H1 (cell line): ENCODE measurements around the gene UQCR10. TPM values are rescaled to one million over a fixed set of nuclear protein-coding genes. Genes with fewer than 3 reads are reported as not detected.

Experiments used
- CTCF ChIA-PET: fragments of 300-600 bp; sonication (Branson Sonifier 250); formaldehyde crosslinking; loops from one replicate; lab custom pipeline; 2021; ENCODE audit not compliant: partially characterized antibody; lab: Charles Lee
- POLR2A ChIA-PET: fragments of 300-600 bp; sonication (Branson Sonifier 250); formaldehyde crosslinking; loops from one replicate; lab custom pipeline; 2021; ENCODE audit warnings: inconsistent platforms; ENCODE audit not compliant: partially characterized antibody; lab: Charles Lee
- DNase-seq, 2 experiments: peaks; one replicate each; pipeline versions ENCODE4 v3.0.0 to v3.0.0-alpha.2; 2010 to 2022; ENCODE audit warnings: low spot score in 2 of 2, low read depth in 1 of 2, mixed read lengths in 1 of 2
- FAIRE-seq: peaks from 2 replicates; lab custom pipeline; 2011; peaks lifted over from hg19 to GRCh38; lab: Jason Lieb, UNC
- H2AFZ ChIP-seq: 2 replicates; pipeline ENCODE4 v1.8.1; 2012; ENCODE audit warnings: low read length, inconsistent platforms
- H2AK5ac ChIP-seq: 2 replicates; pipeline ENCODE4 v1.6.1; 2013; ENCODE audit warnings: low read depth, low read length
- H2BK120ac ChIP-seq: replicated peaks from 2 replicates; pipeline ENCODE3; 2013; ENCODE audit warnings: low read depth, low read length, inconsistent platforms
- H2BK12ac ChIP-seq: 2 replicates; pipeline ENCODE4 v1.6.1; 2013; ENCODE audit warnings: low read depth, low read length
- H2BK15ac ChIP-seq: 2 replicates; pipeline ENCODE4 v1.6.1; 2013; ENCODE audit warnings: low read length
- H2BK20ac ChIP-seq: 2 replicates; pipeline ENCODE4 v1.6.1; 2013; ENCODE audit warnings: low read length
- H2BK5ac ChIP-seq: 2 replicates; pipeline ENCODE4 v1.6.1; 2013; ENCODE audit warnings: low read depth, low read length
- H3K14ac ChIP-seq: 2 replicates; pipeline ENCODE4 v1.6.1; 2013; ENCODE audit warnings: inconsistent platforms; ENCODE audit not compliant: insufficient read length
- H3K18ac ChIP-seq: 2 replicates; pipeline ENCODE4 v1.6.1; 2013; ENCODE audit warnings: low read length; ENCODE audit errors: extremely low read depth
- H3K23ac ChIP-seq: 2 replicates; pipeline ENCODE4 v1.6.1; 2013; ENCODE audit warnings: inconsistent platforms; ENCODE audit not compliant: insufficient read length
- H3K23me2 ChIP-seq: 2 replicates; pipeline ENCODE4 v1.6.1; 2013; ENCODE audit warnings: low read depth, low read length
- H3K27ac ChIP-seq: 2 replicates; pipeline ENCODE4 v1.6.1; 2011; ENCODE audit warnings: low read depth, low read length, inconsistent platforms
- H3K27me3 ChIP-seq, 4 experiments: replicated peaks in 1 of 4; 1 replicate in 1 of 4; 2 replicates in 3 of 4; pipeline versions ENCODE4 v1.6.1 to v1.8.1; 2011 to 2013; ENCODE audit warnings: low read length in 3 of 4, mild to moderate bottlenecking in 3 of 4, inconsistent platforms in 2 of 4, mixed read lengths in 2 of 4, moderate library complexity in 1 of 4; ENCODE audit not compliant: control insufficient read depth in 3 of 4, insufficient read depth in 3 of 4; ENCODE audit errors: extremely low read depth in 1 of 4
- H3K36me3 ChIP-seq, 4 experiments: 2 replicates each; pipeline versions ENCODE4 v1.6.1 to v1.8.1; 2011 to 2013; ENCODE audit warnings: mild to moderate bottlenecking in 4 of 4, low read length in 3 of 4, moderate library complexity in 2 of 4, control low read depth in 1 of 4, inconsistent platforms in 1 of 4; ENCODE audit not compliant: insufficient read depth in 4 of 4, control insufficient read depth in 2 of 4
- H3K4ac ChIP-seq: replicated peaks from 2 replicates; pipeline ENCODE3; 2013; ENCODE audit warnings: low read length, low read depth, mixed read lengths, inconsistent platforms; ENCODE audit not compliant: insufficient read length
- H3K4me1 ChIP-seq, 4 experiments: replicated peaks in 1 of 4; 1 replicate in 1 of 4; 2 replicates in 3 of 4; pipeline versions ENCODE4 v1.6.1 to v1.8.1; 2011 to 2013; ENCODE audit warnings: low read length in 3 of 4, inconsistent platforms in 2 of 4, mixed read lengths in 1 of 4; ENCODE audit not compliant: insufficient read depth in 4 of 4, control insufficient read depth in 3 of 4
- H3K4me2 ChIP-seq, 2 experiments: 2 replicates each; pipeline versions ENCODE4 v1.6.1 to v1.8.1; 2011 to 2013; ENCODE audit warnings: low read depth in 2 of 2, low read length in 2 of 2, control low read depth in 1 of 2, inconsistent platforms in 1 of 2, mild to moderate bottlenecking in 1 of 2; ENCODE audit not compliant: insufficient read depth in 1 of 2
- H3K4me3 ChIP-seq, 4 experiments: fragments of 200-600, 300-600 bp in 1 of 4; sonication (generic), shearing (Covaris generic), sonication (Bioruptor Twin) in 1 of 4; 2 replicates each; pipeline versions ENCODE4 v1.5.1 to v1.8.1; 2011 to 2016; ENCODE audit warnings: low read length in 4 of 4, low read depth in 3 of 4, control low read depth in 2 of 4, inconsistent platforms in 2 of 4, mild to moderate bottlenecking in 2 of 4, mixed read lengths in 1 of 4, moderate library complexity in 1 of 4; ENCODE audit not compliant: insufficient read depth in 2 of 4; ENCODE audit errors: extremely low read depth in 1 of 4
- H3K56ac ChIP-seq: replicated peaks from 2 replicates; pipeline ENCODE3; 2013; ENCODE audit warnings: low read depth, mild to moderate bottlenecking, mixed read lengths, low read length, inconsistent platforms; ENCODE audit not compliant: insufficient read length
- H3K79me1 ChIP-seq: 2 replicates; pipeline ENCODE4 v1.6.1; 2013; ENCODE audit warnings: low read depth, low read length, control low read depth
- H3K79me2 ChIP-seq, 2 experiments: 2 replicates each; pipeline versions ENCODE4 v1.6.1 to v1.8.1; 2012 to 2013; ENCODE audit warnings: low read length in 2 of 2, mild to moderate bottlenecking in 2 of 2, inconsistent platforms in 1 of 2; ENCODE audit not compliant: insufficient read depth in 2 of 2, control insufficient read depth in 1 of 2
- H3K9ac ChIP-seq, 4 experiments: replicated peaks in 1 of 4; 1 replicate in 1 of 4; 2 replicates in 3 of 4; pipeline versions ENCODE4 v1.6.1 to v1.8.1; 2011 to 2013; ENCODE audit warnings: low read depth in 3 of 4, low read length in 3 of 4, control low read depth in 2 of 4, mild to moderate bottlenecking in 2 of 4, moderate library complexity in 2 of 4, inconsistent platforms in 1 of 4; ENCODE audit errors: extremely low read depth in 1 of 4
- H3K9me3 ChIP-seq, 2 experiments: 2 replicates each; pipeline versions ENCODE4 v1.6.1 to v1.8.1; 2012 to 2013; ENCODE audit warnings: mild to moderate bottlenecking in 2 of 2, moderate library complexity in 2 of 2, control low read depth in 1 of 2, inconsistent platforms in 1 of 2, low read depth in 1 of 2, low read length in 1 of 2, mixed read lengths in 1 of 2; ENCODE audit not compliant: insufficient read depth in 2 of 2
- H4K20me1 ChIP-seq, 2 experiments: replicated peaks in 1 of 2; 2 replicates each; pipeline versions ENCODE3 to v1.8.1; 2011 to 2013; ENCODE audit warnings: inconsistent platforms in 2 of 2, low read length in 2 of 2, mild to moderate bottlenecking in 1 of 2; ENCODE audit not compliant: insufficient read depth in 2 of 2, control insufficient read depth in 1 of 2
- H4K5ac ChIP-seq: 2 replicates; pipeline ENCODE4 v1.6.1; 2013; ENCODE audit warnings: low read length, low read depth, mixed read lengths, inconsistent platforms; ENCODE audit not compliant: insufficient read length
- H4K8ac ChIP-seq: 2 replicates; pipeline ENCODE4 v1.8.0; 2013; ENCODE audit warnings: mild to moderate bottlenecking, moderate library complexity, low read length, inconsistent platforms; ENCODE audit not compliant: insufficient read depth; ENCODE audit errors: extremely low read depth
- H4K91ac ChIP-seq: replicated peaks from 2 replicates; pipeline ENCODE3; 2013; ENCODE audit warnings: low read length, mixed read lengths, inconsistent platforms; ENCODE audit not compliant: insufficient read length
- CBX5 ChIP-seq: fragments of 300-800, 300-1000 bp; sonication (generic); IDR thresholded peaks from 2 replicates; pipeline ENCODE4 v1.7.1; 2016; ENCODE audit warnings: antibody characterized with exemption, low read length, low read depth
- CHD1 ChIP-seq: IDR thresholded peaks from 2 replicates; pipeline ENCODE4 v1.6.1; 2012; ENCODE audit warnings: low read depth, low read length, improper control_type of control experiment
- CHD2 ChIP-seq: IDR thresholded peaks from 2 replicates; pipeline ENCODE4 v1.6.1; 2012; ENCODE audit warnings: low read length, improper control_type of control experiment
- GABPA ChIP-seq: IDR thresholded peaks from 2 replicates; pipeline ENCODE4 v1.6.1; 2011; ENCODE audit warnings: mild to moderate bottlenecking, low read length, moderate library complexity, borderline replicate concordance; ENCODE audit not compliant: insufficient read depth
- KDM4A ChIP-seq: IDR thresholded peaks from one replicate; pipeline ENCODE4 v1.7.1; 2012; ENCODE audit warnings: low read depth, mild to moderate bottlenecking, moderate library complexity, low read length, inconsistent platforms; ENCODE audit not compliant: severe bottlenecking
- NRF1 ChIP-seq: IDR thresholded peaks from 2 replicates; pipeline ENCODE4 v1.6.1; 2011; ENCODE audit warnings: mild to moderate bottlenecking, low read depth, low read length, improper control_type of control experiment
- POLR2A ChIP-seq, 2 experiments: IDR thresholded peaks; 1 replicate in 1 of 2; 2 replicates in 1 of 2; pipeline ENCODE4 v1.6.1; 2011; ENCODE audit warnings: low read depth in 2 of 2, low read length in 2 of 2, mild to moderate bottlenecking in 2 of 2; ENCODE audit errors: control extremely low read depth in 1 of 2
- RAD21 ChIP-seq, 2 experiments: IDR thresholded peaks in 1 of 2; conservative IDR thresholded peaks in 1 of 2; 2 replicates each; pipeline ENCODE4 v1.6.1; 2011; ENCODE audit warnings: low read depth in 2 of 2, low read length in 2 of 2, improper control_type of control experiment in 1 of 2, inconsistent platforms in 1 of 2, mild to moderate bottlenecking in 1 of 2, moderate library complexity in 1 of 2
- RBBP5 ChIP-seq: IDR thresholded peaks from 2 replicates; pipeline ENCODE4 v1.7.1; 2012; ENCODE audit warnings: low read depth, mild to moderate bottlenecking, inconsistent platforms, low read length, moderate library complexity, borderline replicate concordance
- SAP30 ChIP-seq: fragments of 300-600 bp; sonication (generic); IDR thresholded peaks from 2 replicates; pipeline ENCODE4 v1.7.1; 2012; ENCODE audit warnings: low read length, moderate library complexity, mild to moderate bottlenecking, inconsistent platforms; ENCODE audit not compliant: insufficient read depth, insufficient replicate concordance
- SP2 ChIP-seq: IDR thresholded peaks from 2 replicates; pipeline ENCODE4 v1.6.1; 2012; ENCODE audit warnings: mild to moderate bottlenecking, low read length, inconsistent platforms
- SP4 ChIP-seq: IDR thresholded peaks from 2 replicates; pipeline ENCODE4 v1.6.1; 2012; ENCODE audit warnings: low read length, inconsistent platforms
- SUZ12 ChIP-seq: fragments of 200-600 bp; sonication (generic); IDR thresholded peaks from 2 replicates; pipeline ENCODE4 v1.6.1; 2012; ENCODE audit warnings: mild to moderate bottlenecking, inconsistent platforms, low read length, moderate library complexity, mixed read lengths
- TAF7 ChIP-seq: optimal IDR thresholded peaks from 2 replicates; pipeline ENCODE3; 2011; ENCODE audit warnings: low read depth, mild to moderate bottlenecking, inconsistent platforms, low read length, moderate library complexity, borderline replicate concordance
- TEAD4 ChIP-seq: IDR thresholded peaks from 2 replicates; pipeline ENCODE4 v1.6.1; 2012; ENCODE audit warnings: low read depth, low read length, inconsistent platforms, mixed read lengths
- WGBS, 2 experiments: shearing (Covaris generic) in 1 of 2; methylation state at CpG; one replicate each; pipeline versions ENCODE4 v1.1.6 to v1.1.7; 2013 to 2015; ENCODE audit warnings: low lambda C conversion rate in 2 of 2, mixed read lengths in 2 of 2, inconsistent platforms in 1 of 2, low coverage in 1 of 2, missing lambda C conversion rate in 1 of 2; ENCODE audit not compliant: insufficient replicate concordance in 2 of 2, insufficient coverage in 1 of 2, insufficient read length in 1 of 2; ENCODE audit errors: extremely low coverage in 1 of 2, missing lambda C conversion rate in 1 of 2; 5-methylcytosine and 5-hydroxymethylcytosine counted together
- polyA plus RNA-seq, 7 experiments: library from polyadenylated mRNA; depleted of rRNA in 3 of 7; stranded (reverse) in 5 of 7; unstranded in 2 of 7; fragments of >200 nt in 5 of 7; fragments of 200-250 nt in 2 of 7; gene quantifications; 1 replicate in 5 of 7; 2 replicates in 1 of 7; 4 replicates in 1 of 7; pipeline versions ENCODE4 v1.2.1 to v1.2.3, GENCODE V29; 2011 to 2013; ENCODE audit warnings: missing spikeins in 2 of 7, mixed read lengths in 2 of 7
- total RNA-seq: library from RNA; stranded (reverse); fragmentation: NEBNext Ultra II Directional; extraction: Animal tissue kit (Norgen Biotek cat#: 25700); gene quantifications from 2 replicates; pipeline ENCODE4 v1.2.1, GENCODE V29; 2021

The UQCR10 gene
- total and polyA plus RNA-seq, 2 of the 8 experiments (the other 6 are each of a cell fraction or from before 2014, with no cell fraction given), result 102 to 260 TPM

DNA sequence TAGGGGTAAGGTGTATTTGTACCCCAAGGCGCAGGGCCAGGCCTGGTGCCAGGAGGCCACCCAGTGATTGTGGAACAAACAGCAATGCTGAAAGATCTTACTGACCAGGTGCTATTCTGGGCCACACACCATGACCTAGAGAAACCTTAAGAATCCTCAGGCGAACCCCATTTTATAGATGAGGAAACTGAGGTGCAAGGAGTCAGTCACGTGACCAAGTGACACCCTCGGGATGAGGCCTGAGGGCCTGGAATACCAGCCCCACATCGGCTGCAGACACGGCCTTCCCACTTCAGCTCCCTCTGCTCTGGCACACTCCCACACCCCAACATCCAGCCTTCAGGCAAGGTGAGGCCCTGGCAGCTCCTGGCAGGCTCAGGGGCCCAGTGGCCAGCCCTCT lies 34.3 kb upstream of the UQCR10 start:
- no peaks in the 10 kb centered on the region for H3K79me1 ChIP-seq
- no peak overlapping the region for H3K9ac ChIP-seq
- H3K36me3 ChIP-seq, result no peaks in the 10 kb centered on the region
- H3K23me2 ChIP-seq, result no peaks in the 10 kb centered on the region
- no peak overlapping the region for H4K5ac ChIP-seq
- H4K8ac ChIP-seq, result no peak overlapping the region
- WGBS, 2 experiments, result 75% methylated on average over 6 of the region's 6 CpGs; no CpG with 5 or more reads in 1 of the 2 experiments
- H2BK120ac ChIP-seq, result no peak overlapping the region
- DNase-seq, result no peak
- H3K4ac ChIP-seq, result no peak overlapping the region
- ChIA-PET POLR2A (no interaction called here), CTCF (interaction anchor here (0.6 to 2.8 kb wide), 8 partner anchors 10 to 522 kb away, joined by 3 to 7 read pairs (median 4); no protein-coding TSS in a partner anchor)
- no peak overlapping the region for H3K14ac ChIP-seq
- no peak overlapping the region for H4K91ac ChIP-seq
- no peak overlapping the region for H2AK5ac ChIP-seq
- H3K27ac ChIP-seq, result no peak overlapping the region
- no peak overlapping the region for H2BK15ac ChIP-seq
- no peaks in the 10 kb centered on the region for H3K27me3 ChIP-seq
- no peak overlapping the region for H2AFZ ChIP-seq
- H4K20me1 ChIP-seq, result no peaks in the 10 kb centered on the region
- H3K23ac ChIP-seq, result no peak overlapping the region
- H3K56ac ChIP-seq, result no peak overlapping the region
- H3K79me2 ChIP-seq, result no peaks in the 10 kb centered on the region
- no peak overlapping the region for H2BK12ac ChIP-seq
- no peak overlapping the region for H3K4me3 ChIP-seq
- H3K18ac ChIP-seq, result no peak overlapping the region
- H2BK20ac ChIP-seq, result no peak overlapping the region
- H3K9me3 ChIP-seq, result no peaks in the 10 kb centered on the region
- H2BK5ac ChIP-seq, result no peak overlapping the region
- H3K4me2 ChIP-seq, result no peak overlapping the region
- H3K4me1 ChIP-seq, result peaks cover 0 to 12% (median 7%) of the 10 kb centered on the region in 4 experiments; a peak in 6 of 7 replicates
- FAIRE-seq, result no peak
- TF ChIP-seq GABPA (no peak), NRF1 (no peak), POLR2A (IDR thresholded peaks at IDR 0.05; ENCODE audit: control extremely low read depth in 1 of 2, low read depth in 2 of 2, low read length in 2 of 2) (no peak), TEAD4 (no peak), RBBP5 (no peak), CHD2 (no peak), SAP30 (no peak), KDM4A (no peak), SP4 (no peak), RAD21 (IDR thresholded peaks at IDR 0.05 in 1 of 2, conservative IDR thresholded peaks at IDR 0.05 in 1 of 2; ENCODE audit: low read depth in 2 of 2, low read length in 2 of 2) (no peak), CHD1 (no peak), TAF7 (no peak), SP2 (no peak), CBX5 (no peak), SUZ12 (no peak)
